ENCODE data around the gene PNPLA3.

The PNPLA3 gene

DNA sequence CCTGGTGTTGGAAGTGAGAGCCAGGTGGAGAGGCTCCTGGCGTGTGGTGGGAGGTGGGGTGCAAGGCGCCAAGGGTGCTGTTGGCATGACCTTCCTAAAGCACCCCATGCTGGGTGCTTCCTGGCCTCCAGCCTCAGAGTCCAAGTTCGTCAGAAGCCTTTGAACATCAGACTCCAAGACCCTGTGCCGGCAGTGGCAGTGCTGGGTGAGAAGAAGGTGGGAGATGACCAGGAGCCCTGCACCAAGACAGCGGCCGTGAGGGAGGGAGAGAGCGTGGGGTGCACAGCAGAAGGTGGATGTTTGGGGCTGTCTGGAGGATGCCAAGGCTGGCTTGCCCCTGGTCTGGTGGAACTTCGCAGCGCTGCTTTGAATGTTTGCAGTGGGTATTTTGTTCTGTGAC, 70.8 kb downstream of the PNPLA3 start:
- DNase-seq, result no peak

DNA sequence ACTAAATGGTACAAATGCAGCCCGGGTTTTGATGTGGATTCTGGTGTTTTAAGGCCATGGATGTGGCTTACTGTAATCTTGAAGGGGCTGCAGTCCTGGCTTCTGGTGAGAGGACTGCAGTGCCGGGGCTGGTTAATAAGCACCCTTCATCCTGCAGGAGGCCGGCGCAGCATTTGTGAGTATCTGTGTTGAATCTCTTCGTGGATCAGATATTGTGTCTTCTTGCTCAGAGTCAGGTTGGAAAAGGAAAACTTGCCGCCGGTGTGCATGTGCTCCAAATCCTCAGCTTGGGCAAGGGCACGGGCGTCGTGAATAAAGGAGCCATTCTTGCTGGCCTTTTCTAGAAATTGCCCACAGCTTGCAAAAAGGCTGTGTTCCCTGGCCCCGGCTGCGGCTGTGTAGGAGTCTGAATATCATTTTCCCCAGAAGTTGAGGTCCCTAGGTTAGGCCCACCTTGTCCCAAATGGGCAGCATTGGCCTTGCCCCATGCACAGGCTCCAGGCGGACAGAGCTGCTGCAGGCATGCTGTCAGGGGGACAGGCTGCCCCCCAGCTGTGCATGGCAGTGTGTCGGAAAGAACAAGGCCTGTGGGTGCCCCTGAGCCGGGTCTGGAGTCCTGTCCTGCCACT, 71.6 kb downstream of the PNPLA3 start:
- no peak for DNase-seq

DNA sequence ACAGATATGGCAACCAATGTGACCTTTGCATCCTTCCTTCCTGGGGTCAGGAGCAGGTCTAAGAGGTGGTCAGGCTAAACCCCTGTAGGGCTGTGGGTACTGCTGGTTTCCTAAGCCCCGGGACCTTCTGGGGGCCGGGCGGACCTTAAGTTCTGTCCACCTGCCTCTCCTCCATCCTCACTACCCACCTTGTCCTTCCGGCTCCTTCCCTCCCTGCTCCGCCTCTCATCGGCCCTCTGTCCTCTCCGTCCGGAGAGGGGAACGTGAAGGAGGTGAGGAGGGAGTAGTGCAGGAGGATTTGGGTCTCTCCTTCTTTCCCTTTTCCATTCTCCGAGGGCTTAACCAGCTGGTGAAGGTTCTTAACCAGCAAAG, 72.2 kb downstream of the PNPLA3 start:
- no peak for DNase-seq

DNA sequence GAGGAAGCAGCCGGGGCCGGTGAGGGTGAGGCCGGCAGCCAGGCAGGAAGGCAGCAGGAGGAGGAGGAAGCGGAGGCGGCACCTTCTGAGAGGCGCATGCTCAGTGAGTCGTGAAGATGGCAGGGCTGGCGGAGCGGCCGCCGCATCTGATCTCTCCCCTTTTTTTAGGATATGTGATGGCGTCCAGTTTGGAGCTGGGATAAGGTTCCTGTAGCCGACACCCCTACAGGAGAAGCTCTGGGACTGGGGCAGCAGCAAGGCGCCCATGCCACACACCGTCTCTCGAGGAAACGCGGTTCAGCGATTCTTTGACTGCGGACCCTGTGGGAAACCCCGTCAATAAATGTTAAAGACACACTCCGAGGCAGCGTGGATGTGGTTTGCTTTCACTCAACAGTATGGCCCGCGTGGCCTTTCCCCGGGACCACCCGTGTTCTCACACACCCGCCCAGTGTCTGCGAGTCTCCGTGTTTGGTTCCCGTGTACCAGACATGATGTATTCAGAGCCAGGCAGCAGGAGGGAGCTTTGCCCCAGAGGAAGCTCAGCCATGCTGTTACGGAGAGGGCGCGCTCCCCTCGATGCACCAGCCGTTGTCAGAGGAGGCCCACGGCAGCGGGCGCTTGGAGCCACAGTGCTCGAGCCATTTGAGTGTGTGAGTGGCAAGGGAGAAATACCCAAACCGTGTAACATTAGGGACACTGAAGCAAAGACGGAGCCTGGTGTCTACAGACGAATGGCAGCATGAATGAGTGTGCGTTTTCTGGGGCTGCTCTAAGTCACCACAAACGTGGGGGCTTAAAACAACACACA, 72.8 kb downstream of the PNPLA3 start:
- DNase-seq, result no peak

DNA sequence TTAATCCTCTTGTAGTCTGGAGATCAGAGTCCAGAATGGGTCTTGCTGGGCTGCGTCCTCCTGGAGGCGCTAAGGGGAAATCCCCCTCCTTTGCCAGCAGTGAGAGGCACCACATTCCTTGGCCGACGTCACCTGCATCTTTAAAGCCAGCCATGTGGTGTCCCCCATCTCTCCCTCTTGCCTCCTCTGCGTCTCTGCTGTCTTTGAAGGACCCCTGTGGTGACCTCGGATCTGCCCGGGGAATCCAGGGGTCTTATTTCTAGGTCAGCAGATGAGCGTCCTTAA, 73.3 kb downstream of the PNPLA3 start:
- no peak for DNase-seq

Data from HCEC 1CT (cell line).